AG04450 (cell line): ENCODE measurements around the gene SUN5. TPM values are rescaled to one million over a fixed set of nuclear protein-coding genes. Genes with fewer than 3 reads are reported as not detected.

Source experiments
- CTCF ChIA-PET: fragments of 300-600, 350-600 bp; formaldehyde crosslinking; extraction: SDS; loops from one replicate; lab custom pipeline; 2022; ENCODE audit warnings: antibody characterized with exemption, inconsistent platforms; lab: Charles Lee
- POLR2A ChIA-PET: fragments of 350-600 bp; formaldehyde crosslinking; extraction: SDS; loops from one replicate; lab custom pipeline; 2021; ENCODE audit warnings: antibody characterized with exemption, inconsistent platforms; lab: Yijun Ruan, JAX
- DNase-seq: peaks from one replicate; pipeline ENCODE4 v3.0.0-alpha.2; 2011; ENCODE audit warnings: low read depth, low spot score
- H3K27ac ChIP-seq: one replicate; pipeline ENCODE4 v1.5.1; 2012; ENCODE audit warnings: low read depth, low read length, control low read depth
- H3K27me3 ChIP-seq: one replicate; pipeline ENCODE4 v1.6.0; 2012; ENCODE audit warnings: low read length; ENCODE audit not compliant: control insufficient read depth, insufficient read depth
- H3K4me3 ChIP-seq: 2 replicates; pipeline ENCODE4 v1.5.1; 2011; ENCODE audit warnings: mild to moderate bottlenecking, low read depth, low read length, control low read depth
- H3K9me3 ChIP-seq: 2 replicates; pipeline ENCODE4 v1.5.1; 2012; ENCODE audit warnings: low read length; ENCODE audit not compliant: control insufficient read depth, insufficient read depth
- CTCF ChIP-seq: IDR thresholded peaks from 2 replicates; pipeline ENCODE4 v1.5.1; 2011; ENCODE audit warnings: low read depth, low read length, control low read depth, inconsistent platforms
- polyA plus RNA-seq: library from polyadenylated mRNA; depleted of rRNA; stranded (reverse); fragments of >200 nt; gene quantifications from 2 replicates; pipeline ENCODE4 v1.2.3, GENCODE V29; 2011

The SUN5 gene
- polyA plus RNA-seq, 1 experiment: not detected

GRCh38 chr20:32973077-32973717 is 31.0 kb downstream of the SUN5 start:
- no peak overlapping the region for H3K27ac ChIP-seq
- no peak for DNase-seq
- TF ChIP-seq CTCF: no peak
- ChIA-PET CTCF (interaction anchor here (0.6 kb wide), 1 partner anchor 183 kb away, joined by 3 read pairs; no protein-coding TSS in a partner anchor), POLR2A (no interaction called here)
- peaks cover 16% of the 10 kb centered on the region for H3K27me3 ChIP-seq
- H3K9me3 ChIP-seq: no peaks in the 10 kb centered on the region
- H3K4me3 ChIP-seq: no peak overlapping the region

- Histone ChIP-seq H3K27me3 (peaks cover 11% of the 10 kb centered on the region), H3K9me3 (no peaks in the 10 kb centered on the region), H3K27ac (no peak overlapping the region), H3K4me3 (no peak overlapping the region)
- CTCF ChIA-PET: interaction anchor here (0.6 kb wide), 1 partner anchor 183 kb away, joined by 3 read pairs; no protein-coding TSS in a partner anchor
- POLR2A ChIA-PET: no interaction called here
- no peak for DNase-seq
- no peak for TF ChIP-seq CTCF
These were observed 31.8 kb downstream of the SUN5 start for GRCh38 chr20:32972181-32973076.

GRCh38 chr20:32971703-32972161 is 32.5 kb downstream of the SUN5 start:
- peaks cover 7% of the 10 kb centered on the region for H3K27me3 ChIP-seq
- no peaks in the 10 kb centered on the region for H3K9me3 ChIP-seq
- H3K4me3 ChIP-seq: no peak overlapping the region
- H3K27ac ChIP-seq: no peak overlapping the region
- ChIA-PET POLR2A (no interaction called here), CTCF (no interaction called here)
- TF ChIP-seq CTCF: no peak
- no peak for DNase-seq

- no peak overlapping the region for H3K27ac ChIP-seq
- peaks cover 11% of the 10 kb centered on the region for H3K27me3 ChIP-seq
- DNase-seq: no peak
- CTCF ChIA-PET: no interaction called here
- H3K9me3 ChIP-seq: no peaks in the 10 kb centered on the region
- TF ChIP-seq CTCF: no peak
- H3K4me3 ChIP-seq: no peak overlapping the region
- POLR2A ChIA-PET: no interaction called here
These were observed 33.3 kb downstream of the SUN5 start for GRCh38 chr20:32970973-32971300.
